SJSA1 (cell line): Measurements from ENCODE around the gene KDM2B. TPM values are rescaled to one million over a fixed set of nuclear protein-coding genes. Genes with fewer than 3 reads are reported as not detected.

Source experiments
- DNase-seq, 2 experiments: peaks; one replicate each; pipeline ENCODE4 v3.0.0-alpha.2; 2015 to 2020; ENCODE audit warnings: low spot score in 2 of 2, low read depth in 1 of 2
- H3K27ac ChIP-seq: fragments of 250-450 bp; sonication (Bioruptor Pico); 2 replicates; pipeline ENCODE4 v1.5.1; 2020; ENCODE audit warnings: mild to moderate bottlenecking, moderate library complexity
- H3K27me3 ChIP-seq: fragments of 250-450 bp; sonication (Bioruptor Pico); replicated peaks from 2 replicates; pipeline ENCODE4 v1.5.1; 2020; ENCODE audit warnings: mild to moderate bottlenecking, moderate library complexity
- H3K36me3 ChIP-seq: fragments of 250-450 bp; sonication (Bioruptor Pico); 2 replicates; pipeline ENCODE4 v1.5.1; 2020; ENCODE audit warnings: mild to moderate bottlenecking
- H3K4me1 ChIP-seq: fragments of 250-450 bp; sonication (Bioruptor Pico); replicated peaks from 2 replicates; pipeline ENCODE4 v1.6.1; 2021; ENCODE audit warnings: mild to moderate bottlenecking
- H3K4me3 ChIP-seq: fragments of 250-450 bp; sonication (Bioruptor Pico); 2 replicates; pipeline ENCODE4 v1.5.1; 2020; ENCODE audit warnings: mild to moderate bottlenecking
- H3K9me3 ChIP-seq: fragments of 250-450 bp; sonication (Bioruptor Pico); replicated peaks from 2 replicates; pipeline ENCODE4 v1.5.1; 2020; ENCODE audit warnings: mild to moderate bottlenecking
- total RNA-seq: library from RNA; depleted of rRNA; stranded (reverse); fragments of >200 nt; shearing (Covaris generic); gene quantifications from 2 replicates; pipeline ENCODE4 v1.2.3, GENCODE V29; 2014

KDM2B gene
- total RNA-seq, 1 experiment from 2014 or later, result 22.0 TPM

DNA sequence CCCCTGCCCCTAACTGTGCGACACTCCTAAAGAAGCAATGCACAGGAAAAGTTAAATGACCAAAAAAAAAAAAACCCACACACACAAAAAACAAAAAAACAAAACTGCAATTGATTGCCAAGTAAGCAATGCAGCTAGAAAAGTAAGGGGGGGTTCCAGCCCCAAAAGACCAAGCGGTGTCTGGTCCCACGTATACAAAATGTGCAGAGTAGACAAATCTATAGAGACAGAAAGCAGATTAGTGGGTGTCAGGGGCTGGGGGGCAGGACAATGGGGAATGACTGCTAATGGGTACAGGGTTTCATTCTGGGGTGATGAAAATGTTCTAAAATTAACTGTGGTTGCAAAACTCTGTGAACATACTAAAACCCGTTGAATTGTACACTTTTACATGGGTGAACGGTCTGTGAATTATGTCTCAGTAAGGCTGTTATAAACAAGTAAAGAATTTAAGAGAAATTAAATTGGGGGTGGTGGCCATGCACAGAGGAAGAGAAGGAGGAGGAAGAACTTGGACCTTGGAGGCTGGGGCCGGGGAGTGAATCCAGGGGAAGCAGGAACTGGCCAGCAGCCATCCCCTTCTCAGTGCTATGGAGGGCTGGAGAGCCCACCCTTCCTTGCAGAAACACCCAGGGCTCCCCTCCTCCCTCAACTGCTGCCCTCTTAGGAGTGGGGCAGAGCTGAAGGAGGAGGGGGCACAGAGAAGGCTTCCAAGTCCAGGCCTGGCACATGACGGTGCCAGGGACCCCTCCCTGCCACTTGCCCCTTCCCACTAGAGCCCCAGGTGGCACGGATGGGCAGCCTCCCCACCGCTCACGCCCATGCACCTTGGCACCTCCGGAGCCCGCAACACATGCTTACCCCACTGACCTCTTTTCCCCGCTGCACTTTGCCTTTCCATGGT, 45.4 kb downstream of the KDM2B start:
- DNase-seq, result no peak
- peaks cover 8% of the 10 kb centered on the region for H3K36me3 ChIP-seq
- no peaks in the 10 kb centered on the region for H3K27me3 ChIP-seq
- H3K9me3 ChIP-seq, result no peaks in the 10 kb centered on the region
- H3K4me3 ChIP-seq, result no peak overlapping the region
- H3K4me1 ChIP-seq, result peaks cover 21% of the 10 kb centered on the region
- no peak overlapping the region for H3K27ac ChIP-seq

GRCh38 chr12:121534495-121535148, 46.2 kb downstream of the KDM2B start:
- H3K4me1 ChIP-seq, result peaks cover 21% of the 10 kb centered on the region

GRCh38 chr12:121533394-121534090, 47.3 kb downstream of the KDM2B start:
- Histone ChIP-seq H3K27me3 (no peaks in the 10 kb centered on the region), H3K4me3 (no peak overlapping the region), H3K9me3 (no peaks in the 10 kb centered on the region), H3K4me1 (peaks cover 20% of the 10 kb centered on the region), H3K27ac (no peak overlapping the region), H3K36me3 (peaks cover 8% of the 10 kb centered on the region)
- DNase-seq, result no peak

More at GRCh38 chr12:121534495-121535148, 46.2 kb downstream of the KDM2B start:
- H3K27ac ChIP-seq, result no peak overlapping the region
- H3K9me3 ChIP-seq, result no peaks in the 10 kb centered on the region
- DNase-seq, result no peak
- H3K4me3 ChIP-seq, result no peak overlapping the region
- H3K36me3 ChIP-seq, result peaks cover 8% of the 10 kb centered on the region
- H3K27me3 ChIP-seq, result no peaks in the 10 kb centered on the region

- H3K36me3 ChIP-seq, result peaks cover 8% of the 10 kb centered on the region
- no peak overlapping the region for H3K4me3 ChIP-seq
- no peaks in the 10 kb centered on the region for H3K9me3 ChIP-seq
- no peaks in the 10 kb centered on the region for H3K27me3 ChIP-seq
- DNase-seq, result no peak
- H3K4me1 ChIP-seq, result peaks cover 12% of the 10 kb centered on the region
- no peak overlapping the region for H3K27ac ChIP-seq
Observed at GRCh38 chr12:121532503-121533393, 48.1 kb downstream of the KDM2B start.

- Histone ChIP-seq H3K4me3 (no peak overlapping the region), H3K4me1 (no peaks in the 10 kb centered on the region), H3K36me3 (peaks cover 8% of the 10 kb centered on the region), H3K27ac (no peak overlapping the region), H3K27me3 (no peaks in the 10 kb centered on the region), H3K9me3 (no peaks in the 10 kb centered on the region)
- no peak for DNase-seq
Observed at GRCh38 chr12:121531356-121531750, 49.5 kb downstream of the KDM2B start.

DNA sequence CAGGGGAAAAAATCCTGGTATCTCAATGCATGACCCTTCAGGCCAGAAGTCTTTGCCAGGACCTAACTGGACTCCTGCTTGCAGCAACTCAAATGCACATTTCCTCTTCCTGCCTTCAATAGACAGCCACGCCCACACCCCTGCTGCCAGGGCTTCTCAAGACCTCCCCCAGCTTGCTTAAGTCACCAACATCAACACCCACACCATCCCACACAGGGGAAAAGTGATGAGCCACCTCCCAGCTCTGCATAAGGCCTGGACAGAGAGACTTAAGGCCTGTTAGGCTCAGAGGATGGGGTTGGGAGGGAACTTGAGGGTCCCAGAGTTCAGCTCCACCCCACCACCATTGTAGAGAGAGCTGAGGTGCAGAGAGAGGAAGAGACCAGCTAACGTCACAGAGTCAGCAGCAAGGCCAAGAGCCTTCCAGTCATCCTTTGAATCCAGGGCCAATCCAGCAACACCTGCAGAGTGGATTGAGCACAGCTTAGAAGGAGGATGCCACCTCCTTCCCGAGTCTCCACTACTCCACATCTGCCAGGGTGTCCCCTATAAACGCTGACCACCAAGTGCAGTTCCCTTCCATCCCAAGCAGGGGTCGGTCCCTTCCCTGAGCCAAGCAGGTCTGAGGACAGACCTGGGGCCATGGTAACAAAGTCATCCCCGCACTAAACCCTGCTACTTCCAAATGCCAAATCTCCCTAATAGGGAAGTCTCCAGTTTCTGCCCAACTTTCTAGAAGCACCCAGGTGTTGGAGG, 50.0 kb downstream of the KDM2B start:
- H3K9me3 ChIP-seq, result no peaks in the 10 kb centered on the region
- peaks cover 8% of the 10 kb centered on the region for H3K36me3 ChIP-seq
- H3K4me3 ChIP-seq, result no peak overlapping the region
- no peak for DNase-seq
- H3K27me3 ChIP-seq, result no peaks in the 10 kb centered on the region
- no peaks in the 10 kb centered on the region for H3K4me1 ChIP-seq
- no peak overlapping the region for H3K27ac ChIP-seq

GRCh38 chr12:121529184-121529583, 51.6 kb downstream of the KDM2B start:
- no peaks in the 10 kb centered on the region for H3K9me3 ChIP-seq
- H3K27me3 ChIP-seq, result no peaks in the 10 kb centered on the region
- no peaks in the 10 kb centered on the region for H3K4me1 ChIP-seq
- no peak overlapping the region for H3K4me3 ChIP-seq
- no peak for DNase-seq
- no peak overlapping the region for H3K27ac ChIP-seq
- peaks cover 8% of the 10 kb centered on the region for H3K36me3 ChIP-seq

- no peak for DNase-seq
- Histone ChIP-seq H3K9me3 (no peaks in the 10 kb centered on the region), H3K27me3 (no peaks in the 10 kb centered on the region), H3K4me3 (no peak overlapping the region), H3K4me1 (no peaks in the 10 kb centered on the region), H3K27ac (no peak overlapping the region), H3K36me3 (no peaks in the 10 kb centered on the region)
Observed at GRCh38 chr12:121525411-121525810, 55.4 kb downstream of the KDM2B start.

- Histone ChIP-seq H3K27ac (no peak overlapping the region), H3K9me3 (no peaks in the 10 kb centered on the region), H3K4me1 (no peaks in the 10 kb centered on the region), H3K4me3 (no peak overlapping the region), H3K27me3 (no peaks in the 10 kb centered on the region), H3K36me3 (no peaks in the 10 kb centered on the region)
- DNase-seq, result no peak
Observed at GRCh38 chr12:121524196-121524916, 56.5 kb downstream of the KDM2B start.

- no peak overlapping the region for H3K4me3 ChIP-seq
- H3K36me3 ChIP-seq, result no peaks in the 10 kb centered on the region
- no peaks in the 10 kb centered on the region for H3K4me1 ChIP-seq
- H3K27ac ChIP-seq, result no peak overlapping the region
- no peak for DNase-seq
- no peaks in the 10 kb centered on the region for H3K27me3 ChIP-seq
- no peaks in the 10 kb centered on the region for H3K9me3 ChIP-seq
Observed at GRCh38 chr12:121523741-121524140, 57.1 kb downstream of the KDM2B start.

DNA sequence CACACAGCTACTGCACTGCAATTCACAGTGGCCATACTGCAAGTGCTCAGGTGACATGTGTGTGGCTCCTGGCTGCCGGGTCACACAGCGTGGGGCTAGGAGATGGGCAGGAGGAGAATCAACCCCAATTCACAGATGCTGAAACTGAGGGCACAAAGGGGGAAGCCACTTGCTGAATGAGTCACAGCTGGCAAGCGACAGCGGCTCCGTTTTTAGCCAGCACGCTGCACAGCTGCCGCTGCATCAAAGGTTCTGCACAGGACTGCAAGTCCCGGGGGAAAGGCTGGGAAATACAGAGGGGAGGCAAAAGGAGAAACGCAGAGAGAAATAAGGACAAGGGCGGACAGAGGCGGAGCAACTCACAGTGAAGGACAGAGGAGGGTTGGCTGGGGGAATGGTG, 57.9 kb downstream of the KDM2B start:
- no peaks in the 10 kb centered on the region for H3K27me3 ChIP-seq
- H3K36me3 ChIP-seq, result no peaks in the 10 kb centered on the region
- no peak overlapping the region for H3K4me3 ChIP-seq
- no peak for DNase-seq
- no peaks in the 10 kb centered on the region for H3K4me1 ChIP-seq
- H3K9me3 ChIP-seq, result no peaks in the 10 kb centered on the region
- H3K27ac ChIP-seq, result no peak overlapping the region

- no peaks in the 10 kb centered on the region for H3K27me3 ChIP-seq
- no peaks in the 10 kb centered on the region for H3K4me1 ChIP-seq
- H3K9me3 ChIP-seq, result no peaks in the 10 kb centered on the region
- H3K4me3 ChIP-seq, result no peak overlapping the region
- DNase-seq, result no peak
- H3K36me3 ChIP-seq, result no peaks in the 10 kb centered on the region
- H3K27ac ChIP-seq, result no peak overlapping the region
Observed at GRCh38 chr12:121520586-121521086, 60.2 kb downstream of the KDM2B start.
